NCI-H82 (cell line): Measurements from ENCODE around the gene ECE1.

Experiments used
- DNase-seq: peaks from one replicate; lab custom pipeline; 2025; lab: John Stamatoyannopoulos, UW

ECE1 gene

GRCh38 chr1:21308330-21308729 is 18.1 kb upstream of the ECE1 start:
- no peak for DNase-seq

- DNase-seq = peak; percentile 62
Measured at GRCh38 chr1:21307663-21308305, 17.5 kb upstream of the ECE1 start.

GRCh38 chr1:21307210-21307609 is 16.9 kb upstream of the ECE1 start:
- DNase-seq = no peak

- DNase-seq = no peak
Measured at GRCh38 chr1:21305900-21306189, 15.6 kb upstream of the ECE1 start.

GRCh38 chr1:21305155-21305899 is 15.1 kb upstream of the ECE1 start:
- DNase-seq = no peak

GRCh38 chr1:21304488-21304887 is 14.2 kb upstream of the ECE1 start:
- DNase-seq = peak; percentile 30

GRCh38 chr1:21302747-21303715 is 12.8 kb upstream of the ECE1 start:
- DNase-seq = peak; percentile 81

- peak; percentile 90 for DNase-seq
Measured at GRCh38 chr1:21301794-21302440, 11.7 kb upstream of the ECE1 start.

GRCh38 chr1:21300774-21301173 is 10.5 kb upstream of the ECE1 start:
- no peak for DNase-seq

GRCh38 chr1:21299780-21300395 is 9.6 kb upstream of the ECE1 start:
- DNase-seq = no peak

- no peak for DNase-seq
Measured at GRCh38 chr1:21298981-21299391, 8.7 kb upstream of the ECE1 start.

GRCh38 chr1:21297975-21298374 is 7.7 kb upstream of the ECE1 start:
- DNase-seq = no peak

GRCh38 chr1:21296509-21297354 is 6.5 kb upstream of the ECE1 start:
- DNase-seq = no peak

- DNase-seq = no peak
Measured at GRCh38 chr1:21295545-21295944, 5.3 kb upstream of the ECE1 start.

GRCh38 chr1:21295002-21295401 is 4.7 kb upstream of the ECE1 start:
- no peak for DNase-seq

- DNase-seq = no peak
Measured at GRCh38 chr1:21294266-21294989, 4.2 kb upstream of the ECE1 start.

GRCh38 chr1:21293537-21294265 is 3.4 kb upstream of the ECE1 start:
- no peak for DNase-seq

GRCh38 chr1:21292984-21293536 is 2.8 kb upstream of the ECE1 start:
- DNase-seq = no peak

- no peak for DNase-seq
Measured at GRCh38 chr1:21292503-21292983, 2.3 kb upstream of the ECE1 start.
